ENCODE results near the gene MLLT10.
A peak's percentile ranks its signal among the peaks of the same experiment; 100 is the strongest.

Gene MLLT10

GRCh38 chr10:21533467-21534279 lies at the start of gene MLLT10:
Gene MLLT10, plus strand, starts transcription at chr10:21534232. Its CDS starts 413 bp downstream, at chr10:21534645.
- DNase-seq (ENCODE audit: low read depth): peak; percentile 95

GRCh38 chr10:21487416-21488180 lies 46.4 kb upstream of the MLLT10 start:
- DNase-seq (ENCODE audit: low read depth): no peak

GRCh38 chr10:21488246-21488956 lies 45.6 kb upstream of the MLLT10 start:
- no peak for DNase-seq (ENCODE audit: low read depth)

GRCh38 chr10:21488957-21489446 lies 45.0 kb upstream of the MLLT10 start:
- DNase-seq (ENCODE audit: low read depth): no peak

GRCh38 chr10:21490028-21490710 lies 43.9 kb upstream of the MLLT10 start:
- no peak for DNase-seq (ENCODE audit: low read depth)

GRCh38 chr10:21490711-21491105 lies 43.3 kb upstream of the MLLT10 start:
- DNase-seq (ENCODE audit: low read depth): no peak

GRCh38 chr10:21492421-21492820 lies 41.6 kb upstream of the MLLT10 start:
- no peak for DNase-seq (ENCODE audit: low read depth)

- DNase-seq (ENCODE audit: low read depth): no peak
Observed at GRCh38 chr10:21493784-21494183, 40.2 kb upstream of the MLLT10 start.

- peak; percentile 50 for DNase-seq (ENCODE audit: low read depth)
Observed at GRCh38 chr10:21494191-21495001, 39.6 kb upstream of the MLLT10 start.

- DNase-seq (ENCODE audit: low read depth): no peak
Observed at GRCh38 chr10:21495002-21495751, 38.9 kb upstream of the MLLT10 start.

- DNase-seq (ENCODE audit: low read depth): peak; percentile 79
Observed at GRCh38 chr10:21495752-21496342, 38.2 kb upstream of the MLLT10 start.

GRCh38 chr10:21496343-21497176 lies 37.5 kb upstream of the MLLT10 start:
- DNase-seq (ENCODE audit: low read depth): peak; percentile 67

- peak; percentile 87 for DNase-seq (ENCODE audit: low read depth)
Observed at GRCh38 chr10:21497177-21497807, 36.7 kb upstream of the MLLT10 start.

GRCh38 chr10:21498377-21498776 lies 35.7 kb upstream of the MLLT10 start:
- DNase-seq (ENCODE audit: low read depth): no peak

GRCh38 chr10:21498986-21499385 lies 35.0 kb upstream of the MLLT10 start:
- no peak for DNase-seq (ENCODE audit: low read depth)

- DNase-seq (ENCODE audit: low read depth): no peak
Observed at GRCh38 chr10:21499701-21500577, 34.1 kb upstream of the MLLT10 start.

- DNase-seq (ENCODE audit: low read depth): no peak
Observed at GRCh38 chr10:21500578-21500910, 33.5 kb upstream of the MLLT10 start.

- no peak for DNase-seq (ENCODE audit: low read depth)
Observed at GRCh38 chr10:21501091-21501490, 32.9 kb upstream of the MLLT10 start.
